HCT116 (cell line): Measurements from ENCODE around the gene GPC1. TPM values are rescaled to one million over a fixed set of nuclear protein-coding genes. Genes with fewer than 3 reads are reported as not detected.

Experiments used
- ATAC-seq: fragments of 200-7000 bp; cut with Tn5 transposase; 2 replicates; pipeline ENCODE4 v1.9.1; 2020; ENCODE audit warnings: mild to moderate bottlenecking, moderate library complexity
- BruUV-seq: library from RNA; stranded (reverse); fragments of 400-500 nt; replicated peaks from 2 replicates; lab custom pipeline; 2021; lab: Mats Ljungman, UMichigan
- CTCF ChIA-PET: fragments of 300-600 bp; sonication (Branson Sonifier 250); formaldehyde crosslinking; loops from one replicate; lab custom pipeline; 2021; ENCODE audit warnings: antibody characterized with exemption; lab: Charles Lee
- POLR2A ChIA-PET: fragments of 300-600, 350-600 bp; sonication (Branson Sonifier 250); formaldehyde crosslinking; loops from one replicate; lab custom pipeline; 2021; ENCODE audit warnings: antibody characterized with exemption; lab: Charles Lee
- RAD21 ChIA-PET, 2 experiments: fragments of 300-600 bp; sonication (Branson Sonifier 250); formaldehyde crosslinking; loops; one replicate each; lab custom pipeline; 2023; ENCODE audit warnings: low total read pairs in 2 of 2; ENCODE audit not compliant: uncharacterized antibody in 2 of 2, unreplicated experiment in 2 of 2, low non-redundant PET in 1 of 2; lab: Charles Lee
- DNase-seq: peaks from one replicate; pipeline ENCODE4 v3.0.0-alpha.2; 2010; ENCODE audit warnings: low read depth, low spot score
- H2AFZ ChIP-seq: fragments of 200-600 bp; shearing (Covaris generic), sonication (generic); 2 replicates; pipeline ENCODE4 v1.6.1; 2017; ENCODE audit warnings: low read depth, mixed run types, mixed read lengths, antibody characterized with exemption, low read length; ENCODE audit not compliant: poor library complexity, severe bottlenecking
- H3K27ac ChIP-seq: 2 replicates; pipeline ENCODE4 v1.5.1; 2012; ENCODE audit warnings: low read depth, low read length
- H3K27me3 ChIP-seq: fragments of 200-600 bp; sonication (generic); 2 replicates; pipeline ENCODE4 v1.6.1; 2016; ENCODE audit warnings: mixed run types, low read length, mixed read lengths; ENCODE audit not compliant: insufficient read depth
- H3K36me3 ChIP-seq, 2 experiments: fragments of 200-500 bp in 1 of 2; fragments of 200-600 bp in 1 of 2; sonication (Bioruptor generic) in 1 of 2; sonication (generic) in 1 of 2; 2 replicates each; pipeline versions ENCODE4 v1.5.1 to v1.6.1; 2014 to 2016; ENCODE audit warnings: low read length in 2 of 2, inconsistent platforms in 1 of 2, mixed read lengths in 1 of 2, mixed run types in 1 of 2; ENCODE audit not compliant: insufficient read depth in 2 of 2, control insufficient read depth in 1 of 2
- H3K4me1 ChIP-seq, 2 experiments: fragments of 200-600 bp in 1 of 2; sonication (generic) in 1 of 2; 2 replicates each; pipeline versions ENCODE4 v1.5.1 to v1.6.1; 2012 to 2017; ENCODE audit warnings: low read length in 2 of 2, inconsistent platforms in 1 of 2, mild to moderate bottlenecking in 1 of 2, mixed read lengths in 1 of 2, mixed run types in 1 of 2, moderate library complexity in 1 of 2; ENCODE audit not compliant: insufficient read depth in 2 of 2, control insufficient read depth in 1 of 2
- H3K4me2 ChIP-seq: fragments of 200-600 bp; sonication (generic); 2 replicates; pipeline ENCODE4 v1.6.1; 2017; ENCODE audit warnings: mixed run types, low read length, mixed read lengths
- H3K4me3 ChIP-seq, 2 experiments: fragments of 200-600 bp in 1 of 2; sonication (generic) in 1 of 2; replicated peaks in 1 of 2; 2 replicates each; pipeline ENCODE4 v1.5.1; 2011 to 2016; ENCODE audit warnings: low read length in 2 of 2, control low read depth in 1 of 2, low read depth in 1 of 2, mild to moderate bottlenecking in 1 of 2, mixed read lengths in 1 of 2, mixed run types in 1 of 2
- H3K79me2 ChIP-seq: fragments of 200-600 bp; sonication (generic); 2 replicates; pipeline ENCODE4 v1.6.1; 2017; ENCODE audit warnings: mild to moderate bottlenecking, mixed run types, low read length, moderate library complexity, mixed read lengths; ENCODE audit not compliant: insufficient read depth
- H3K9ac ChIP-seq: fragments of 200-600 bp; sonication (generic); 2 replicates; pipeline ENCODE4 v1.6.1; 2016; ENCODE audit warnings: low read length, mixed read lengths
- H3K9me2 ChIP-seq: fragments of 200-600 bp; sonication (generic), shearing (Covaris generic); 2 replicates; pipeline ENCODE4 v1.6.1; 2017; ENCODE audit warnings: mixed run types, mild to moderate bottlenecking, moderate library complexity; ENCODE audit not compliant: insufficient read depth
- H3K9me3 ChIP-seq, 2 experiments: fragments of 200-500 bp in 1 of 2; fragments of 200-600 bp in 1 of 2; sonication (Bioruptor generic) in 1 of 2; sonication (generic) in 1 of 2; 2 replicates each; pipeline ENCODE4 v1.6.1; 2014 to 2017; ENCODE audit warnings: low read length in 2 of 2, mixed read lengths in 2 of 2, inconsistent platforms in 1 of 2, low read depth in 1 of 2, mild to moderate bottlenecking in 1 of 2, mixed run types in 1 of 2, moderate library complexity in 1 of 2; ENCODE audit not compliant: control insufficient read depth in 1 of 2, insufficient read depth in 1 of 2
- H4K20me1 ChIP-seq: fragments of 200-600 bp; sonication (generic), shearing (Covaris generic); 2 replicates; pipeline ENCODE4 v1.6.1; 2017; ENCODE audit warnings: mixed run types, mild to moderate bottlenecking, moderate library complexity; ENCODE audit not compliant: insufficient read depth
- CBX3 ChIP-seq: IDR thresholded peaks from 2 replicates; pipeline ENCODE4 v1.6.1; 2012; ENCODE audit warnings: low read depth
- POLR2A ChIP-seq: IDR thresholded peaks from 2 replicates; pipeline ENCODE4 v1.7.0; 2011; ENCODE audit warnings: borderline replicate concordance; ENCODE audit not compliant: insufficient read depth, insufficient read length; ENCODE audit errors: extremely low read depth
- RAD21 ChIP-seq: IDR thresholded peaks from 2 replicates; pipeline ENCODE4 v1.6.1; 2012; ENCODE audit warnings: low read depth, mild to moderate bottlenecking
- SP1 ChIP-seq: IDR thresholded peaks from 2 replicates; pipeline ENCODE4 v1.6.1; 2012; ENCODE audit warnings: low read depth
- YY1 ChIP-seq: IDR thresholded peaks from 2 replicates; pipeline ENCODE4 v1.6.1; 2011; ENCODE audit warnings: low read length, low read depth, moderate library complexity, mild to moderate bottlenecking; ENCODE audit not compliant: insufficient replicate concordance; ENCODE audit errors: extremely low read depth
- ZFX ChIP-seq: fragments of 450-650 bp; IDR thresholded peaks from 2 replicates; pipeline ENCODE4 v1.6.1; 2017
- ZNF274 ChIP-seq: fragments of 200-500 bp; sonication (Bioruptor generic); IDR thresholded peaks from 2 replicates; pipeline ENCODE4 v1.6.1; 2014; ENCODE audit warnings: mild to moderate bottlenecking, low read depth, low read length, inconsistent platforms
- intact Hi-C: fragments of 100-400 bp; cut with micrococcal nuclease; formaldehyde crosslinking; loops from 2 replicates; pipeline ENCODE4 v1.10.0; 2022
- total RNA-seq: library from RNA; stranded (reverse); gene quantifications from one replicate; pipeline ENCODE4 v1.2.1, GENCODE V29; 2021; ENCODE audit not compliant: unreplicated experiment
- TF ChIP-seq, protein P1 (sequence below): IDR thresholded peaks from 2 replicates; pipeline ENCODE4 v1.6.1; 2012
- TF ChIP-seq, protein P2 (sequence below), 3 experiments: fragments of 200-600 bp in 1 of 3; sonication (generic) in 1 of 3; IDR thresholded peaks in 2 of 3; conservative IDR thresholded peaks in 1 of 3; 2 replicates each; pipeline ENCODE4 v1.5.1; 2012 to 2017; ENCODE audit warnings: low read depth in 2 of 3, low read length in 2 of 3, antibody characterized with exemption in 1 of 3, borderline replicate concordance in 1 of 3, control low read depth in 1 of 3, mild to moderate bottlenecking in 1 of 3, mixed read lengths in 1 of 3, mixed run types in 1 of 3, moderate library complexity in 1 of 3; ENCODE audit not compliant: insufficient read depth in 1 of 3

GPC1 gene
- total RNA-seq, 1 experiment from 2014 or later: 79.1 TPM

DNA sequence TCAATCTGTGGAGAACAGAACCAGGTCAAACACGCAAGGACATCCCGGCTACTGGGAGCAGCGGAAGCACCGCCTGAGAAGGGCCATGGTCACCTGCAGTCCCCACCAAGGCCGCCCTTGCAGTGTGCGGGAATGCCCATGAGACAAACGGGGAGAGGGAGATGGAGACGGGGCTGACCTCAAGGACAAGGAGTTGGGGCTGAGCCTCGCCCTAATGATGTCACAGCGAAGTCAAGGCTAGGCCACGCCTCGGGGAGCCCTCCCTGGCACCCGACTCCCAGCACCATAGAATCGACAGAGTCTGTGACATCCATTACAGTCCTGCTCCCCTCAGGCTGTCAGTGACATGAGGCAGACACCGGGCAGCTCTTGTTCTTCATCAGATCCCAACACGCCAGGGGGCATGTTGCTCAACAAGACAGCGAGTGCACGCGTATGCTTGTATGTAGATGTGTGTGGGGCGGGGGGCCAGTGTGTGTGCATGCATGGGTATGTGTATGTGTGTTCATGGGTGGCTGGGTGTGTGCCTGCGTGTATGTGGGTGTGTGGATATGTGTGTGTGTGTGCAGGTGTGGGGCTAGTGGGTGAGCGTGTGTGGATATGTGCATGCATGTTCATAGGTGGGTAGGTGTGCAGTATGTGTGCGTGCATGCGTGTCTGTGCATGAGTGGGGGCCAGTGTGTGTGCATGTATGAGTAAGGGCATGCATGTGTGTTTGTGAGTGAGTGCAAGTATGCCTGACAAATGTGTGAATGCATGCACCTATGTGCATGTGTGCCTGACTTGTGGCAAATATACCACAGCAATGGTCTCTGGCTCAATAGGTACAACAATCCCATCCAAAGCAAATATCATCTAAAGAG, 65.3 kb downstream of the GPC1 start:
- BruUV-seq: no TSS peak
- POLR2A ChIA-PET: no interaction called here
- no peak for TF ChIP-seq ZFX
- no peak for TF ChIP-seq CBX3
- TF ChIP-seq ZNF274: no peak
- no peak for TF ChIP-seq POLR2A
- TF ChIP-seq, protein P1, sequence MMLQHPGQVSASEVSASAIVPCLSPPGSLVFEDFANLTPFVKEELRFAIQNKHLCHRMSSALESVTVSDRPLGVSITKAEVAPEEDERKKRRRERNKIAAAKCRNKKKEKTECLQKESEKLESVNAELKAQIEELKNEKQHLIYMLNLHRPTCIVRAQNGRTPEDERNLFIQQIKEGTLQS: no peak
- TF ChIP-seq YY1: no peak
- TF ChIP-seq SP1: no peak
- TF ChIP-seq RAD21: no peak
- TF ChIP-seq, protein P2, sequence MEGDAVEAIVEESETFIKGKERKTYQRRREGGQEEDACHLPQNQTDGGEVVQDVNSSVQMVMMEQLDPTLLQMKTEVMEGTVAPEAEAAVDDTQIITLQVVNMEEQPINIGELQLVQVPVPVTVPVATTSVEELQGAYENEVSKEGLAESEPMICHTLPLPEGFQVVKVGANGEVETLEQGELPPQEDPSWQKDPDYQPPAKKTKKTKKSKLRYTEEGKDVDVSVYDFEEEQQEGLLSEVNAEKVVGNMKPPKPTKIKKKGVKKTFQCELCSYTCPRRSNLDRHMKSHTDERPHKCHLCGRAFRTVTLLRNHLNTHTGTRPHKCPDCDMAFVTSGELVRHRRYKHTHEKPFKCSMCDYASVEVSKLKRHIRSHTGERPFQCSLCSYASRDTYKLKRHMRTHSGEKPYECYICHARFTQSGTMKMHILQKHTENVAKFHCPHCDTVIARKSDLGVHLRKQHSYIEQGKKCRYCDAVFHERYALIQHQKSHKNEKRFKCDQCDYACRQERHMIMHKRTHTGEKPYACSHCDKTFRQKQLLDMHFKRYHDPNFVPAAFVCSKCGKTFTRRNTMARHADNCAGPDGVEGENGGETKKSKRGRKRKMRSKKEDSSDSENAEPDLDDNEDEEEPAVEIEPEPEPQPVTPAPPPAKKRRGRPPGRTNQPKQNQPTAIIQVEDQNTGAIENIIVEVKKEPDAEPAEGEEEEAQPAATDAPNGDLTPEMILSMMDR (IDR thresholded peaks at IDR 0.05 in 2 of 3, conservative IDR thresholded peaks at IDR 0.05 in 1 of 3; ENCODE audit: borderline replicate concordance in 1 of 3, insufficient read depth in 1 of 3, low read depth in 2 of 3, low read length in 2 of 3): no peak

More for the DNA sequence above, 65.3 kb downstream of the GPC1 start:
- no peak overlapping the region for H3K4me2 ChIP-seq
- H3K79me2 ChIP-seq: no peaks in the 10 kb centered on the region
- ATAC-seq (no peak), DNase-seq (no peak)
- RAD21 ChIA-PET: no interaction called here
- H3K9me2 ChIP-seq: no peaks in the 10 kb centered on the region
- H3K27ac ChIP-seq: no peak overlapping the region
- intact Hi-C loops: no loop called here
- H3K27me3 ChIP-seq: no peaks in the 10 kb centered on the region
- no peak overlapping the region for H3K9ac ChIP-seq
- H4K20me1 ChIP-seq: no peaks in the 10 kb centered on the region
- H3K4me1 ChIP-seq: no peaks in the 10 kb centered on the region
- H3K4me3 ChIP-seq: no peak overlapping the region
- H2AFZ ChIP-seq: no peak overlapping the region
- H3K9me3 ChIP-seq: no peaks in the 10 kb centered on the region
- CTCF ChIA-PET: no interaction called here
- H3K36me3 ChIP-seq: no peaks in the 10 kb centered on the region
